GM19468 (cell line): Measurements from ENCODE around the gene DERL3.

Experiments
- ATAC-seq: cut with Tn5 transposase; IDR thresholded peaks from one replicate; pipeline ENCODE4 v1.9.1; 2021; ENCODE audit warnings: mild to moderate bottlenecking, moderate library complexity, moderate number of reproducible peaks; ENCODE audit not compliant: unreplicated experiment; ENCODE audit errors: extremely low read depth

DERL3 gene

DNA sequence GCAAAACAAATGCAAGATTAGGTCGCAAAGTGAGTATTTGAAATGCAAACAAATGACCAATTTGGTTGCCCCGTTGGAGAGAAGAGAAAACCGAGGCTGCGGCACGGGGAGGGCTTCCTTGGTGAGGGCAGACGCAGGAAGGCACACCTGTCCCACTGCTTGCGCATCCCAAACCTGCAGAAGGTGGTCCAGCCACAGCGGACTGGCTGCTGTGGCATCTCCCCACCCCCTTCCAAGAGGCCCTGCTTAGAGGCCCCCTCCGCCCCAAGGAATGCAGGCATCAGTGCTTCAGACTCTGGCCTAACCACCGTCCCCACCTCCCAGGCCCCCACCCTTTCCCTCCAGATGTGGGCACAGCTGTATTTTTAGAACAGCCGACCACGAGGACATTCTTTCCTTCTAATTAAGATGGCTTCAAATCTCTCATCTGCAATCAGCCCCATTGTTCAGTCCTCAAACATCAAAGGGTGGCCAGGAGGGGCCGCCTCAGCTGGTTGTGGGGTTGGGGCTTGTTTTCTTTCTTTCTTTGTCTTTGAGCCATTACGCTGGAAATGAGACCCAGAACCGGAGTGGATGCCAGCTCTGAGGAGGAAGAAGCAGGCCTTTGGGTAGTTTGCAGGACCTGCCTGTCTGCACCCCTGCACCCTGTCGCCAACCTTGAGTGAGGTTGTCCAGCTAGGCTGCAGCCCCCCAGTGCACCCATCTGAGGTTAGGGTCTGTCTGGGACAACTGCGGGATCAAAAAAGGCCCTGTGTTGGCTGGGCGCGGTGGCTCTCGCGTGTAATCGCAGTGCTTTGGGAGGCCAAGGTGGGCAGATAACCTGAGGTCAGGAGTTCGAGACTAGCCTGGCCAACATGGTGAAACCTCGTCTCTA, 9.4 kb upstream of the DERL3 start:
- ATAC-seq = no peak

DNA sequence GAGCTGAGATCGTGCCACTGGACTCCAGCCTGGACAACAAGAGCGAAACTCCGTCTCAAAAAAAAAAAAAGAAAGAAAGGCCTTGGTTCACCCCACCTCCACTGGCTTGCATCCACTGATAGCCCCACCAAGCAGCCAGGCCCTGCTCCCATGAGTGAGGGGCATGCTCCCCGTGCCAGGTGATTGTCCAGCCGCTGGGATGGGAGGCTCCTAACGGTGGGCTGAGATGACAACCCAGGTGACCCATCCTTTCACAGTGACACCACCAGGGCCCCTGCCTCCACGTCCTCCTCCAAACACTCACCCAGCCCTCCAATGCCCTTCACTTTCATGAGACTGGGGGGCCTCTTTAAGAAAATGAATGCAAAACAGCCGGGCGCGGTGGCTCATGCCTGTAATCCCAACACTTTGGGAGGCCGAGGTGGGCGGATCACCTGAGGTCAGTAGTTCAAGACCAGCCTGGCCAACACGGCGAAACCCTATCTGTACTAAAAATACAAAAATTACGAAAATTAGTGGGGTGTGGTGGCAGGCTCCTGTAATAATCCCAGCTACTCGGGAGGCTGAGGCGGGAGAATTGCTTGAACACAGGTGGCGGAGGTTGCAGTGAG, 8.6 kb upstream of the DERL3 start:
- no peak for ATAC-seq

DNA sequence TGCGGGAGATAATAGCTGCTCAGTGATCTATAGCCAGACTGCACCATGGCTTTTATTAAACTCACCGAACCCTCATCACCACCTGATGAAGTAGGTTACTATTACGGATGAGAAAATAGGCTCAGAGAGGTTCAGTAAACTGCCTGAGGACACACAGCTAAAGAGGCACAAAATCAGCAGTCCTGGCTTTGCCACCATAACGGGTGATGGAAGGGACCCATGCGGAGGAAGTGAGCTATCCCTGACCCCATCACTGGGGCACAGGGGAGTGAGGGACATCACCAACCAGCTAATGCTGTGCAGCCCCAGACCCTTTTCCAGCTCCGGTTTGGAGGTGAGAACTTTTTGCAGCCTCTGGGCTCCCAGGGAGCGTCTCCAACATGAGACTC, 7.3 kb upstream of the DERL3 start:
- no peak for ATAC-seq

DNA sequence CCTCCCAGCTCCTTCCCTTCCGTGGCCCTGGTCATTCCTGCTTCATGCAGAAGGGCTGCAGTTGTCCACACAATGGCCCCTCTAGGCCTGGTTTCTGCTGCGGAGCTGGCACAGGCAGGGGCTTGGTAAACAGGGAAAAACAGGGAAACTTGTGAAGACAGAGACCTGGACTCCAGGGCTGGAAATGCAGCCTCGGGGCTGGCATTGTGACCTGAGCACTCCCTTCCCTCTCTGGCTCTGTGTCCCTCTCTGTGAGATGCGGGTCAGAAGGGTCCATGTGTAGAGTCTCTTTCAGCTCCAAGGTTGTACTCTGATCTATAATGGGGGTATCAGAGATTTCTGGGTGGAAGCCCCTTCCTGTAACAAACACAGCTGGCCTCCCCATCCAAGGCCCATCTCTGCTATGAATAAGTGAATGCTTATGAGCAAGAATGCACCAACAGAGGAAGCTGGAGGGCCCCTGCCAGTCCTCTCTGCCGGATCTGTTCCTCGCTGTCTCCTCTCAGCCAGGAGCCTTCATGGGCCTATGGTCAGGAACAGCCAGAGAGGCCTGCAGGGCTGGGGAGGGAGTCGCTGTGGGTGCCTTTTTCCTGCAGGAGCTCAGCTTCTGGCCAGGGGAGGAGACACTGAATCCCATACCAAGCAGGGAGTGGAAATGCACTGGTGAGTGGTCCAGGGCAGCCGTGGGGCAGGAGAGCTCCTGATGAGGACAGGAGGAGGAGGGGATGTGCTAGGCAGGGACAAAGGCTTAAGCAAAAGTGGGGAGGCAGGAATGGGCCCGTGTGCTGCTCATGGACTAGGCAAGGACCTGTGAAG, 6.7 kb upstream of the DERL3 start:
- no peak for ATAC-seq

DNA sequence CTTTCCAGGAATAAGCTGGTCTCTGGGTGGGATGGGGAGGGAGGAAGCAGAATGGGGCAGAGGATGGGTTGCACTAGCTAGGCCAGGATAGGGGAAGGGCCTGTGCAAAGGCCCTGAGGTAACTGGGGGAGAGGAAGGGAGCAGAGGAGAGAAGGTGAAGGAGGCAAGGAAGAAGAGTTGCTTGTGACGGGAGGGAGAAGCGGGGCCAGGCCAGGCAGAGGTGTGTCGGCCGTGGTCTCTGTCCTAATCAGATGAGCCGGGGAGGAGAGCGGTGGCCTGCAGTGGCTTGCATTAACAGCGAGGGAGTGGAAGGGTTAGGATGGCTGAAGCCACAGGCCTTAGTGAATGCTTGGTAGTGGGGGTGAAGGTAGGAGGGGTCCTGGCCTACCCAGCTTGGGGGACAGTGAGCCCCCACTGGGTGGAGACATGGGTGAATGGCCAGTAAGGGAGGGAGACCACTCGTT, 6.0 kb upstream of the DERL3 start:
- no peak for ATAC-seq

DNA sequence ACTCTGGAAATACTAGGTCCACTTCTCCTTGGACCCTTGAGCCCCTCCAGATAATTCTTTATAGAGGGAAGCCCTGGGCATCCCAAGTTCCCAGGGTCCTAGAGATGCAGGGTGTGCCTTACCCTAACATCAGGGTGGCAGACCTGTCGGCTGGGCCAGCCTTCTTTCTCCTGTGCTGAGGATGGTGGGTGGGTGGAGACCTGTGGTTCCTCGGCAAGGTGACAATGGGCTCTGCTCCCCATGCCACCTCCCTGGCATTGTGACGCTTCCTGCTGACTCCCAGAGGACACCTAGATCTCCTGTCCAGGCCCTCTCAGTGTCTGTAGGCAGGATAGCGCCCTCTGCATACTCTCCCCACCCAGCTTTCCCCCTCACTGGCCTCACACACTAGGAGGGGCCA, 3.8 kb upstream of the DERL3 start:
- no peak for ATAC-seq

DNA sequence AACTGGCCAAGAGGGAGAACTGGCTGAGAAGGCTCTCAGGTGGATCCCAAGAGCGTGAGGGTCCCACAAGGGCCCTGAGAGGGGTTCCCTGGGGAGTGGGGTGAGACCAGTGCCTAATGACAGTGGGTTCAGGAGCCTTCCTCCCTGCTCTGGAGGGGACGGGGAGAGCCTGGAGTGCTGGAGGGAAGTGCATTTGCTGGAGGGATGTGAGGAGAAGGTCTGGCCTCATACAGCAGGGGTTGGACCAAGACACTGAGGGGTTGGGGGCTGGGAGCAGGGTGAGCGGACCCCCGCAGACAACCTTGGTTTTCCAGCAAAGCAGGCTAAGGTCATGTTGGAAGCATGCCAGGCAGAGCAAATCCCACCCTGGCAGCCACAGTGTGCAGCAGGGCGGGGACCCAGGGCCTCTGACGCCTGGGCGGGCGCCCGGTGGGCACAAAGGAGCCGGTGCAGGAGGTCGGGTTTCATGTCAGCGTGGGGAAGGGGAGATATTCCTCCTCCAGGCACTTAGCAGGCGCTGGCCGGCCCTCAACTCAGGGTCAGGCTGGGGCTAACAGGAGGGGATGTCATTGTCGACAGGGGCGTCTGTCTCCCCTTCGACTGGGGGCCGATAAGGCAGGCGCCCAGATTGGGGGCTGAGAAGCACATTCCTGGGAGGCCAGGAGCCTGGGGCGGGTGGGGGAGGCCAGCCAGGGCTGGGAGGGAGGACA, 3.1 kb upstream of the DERL3 start:
- ATAC-seq = no peak

DNA sequence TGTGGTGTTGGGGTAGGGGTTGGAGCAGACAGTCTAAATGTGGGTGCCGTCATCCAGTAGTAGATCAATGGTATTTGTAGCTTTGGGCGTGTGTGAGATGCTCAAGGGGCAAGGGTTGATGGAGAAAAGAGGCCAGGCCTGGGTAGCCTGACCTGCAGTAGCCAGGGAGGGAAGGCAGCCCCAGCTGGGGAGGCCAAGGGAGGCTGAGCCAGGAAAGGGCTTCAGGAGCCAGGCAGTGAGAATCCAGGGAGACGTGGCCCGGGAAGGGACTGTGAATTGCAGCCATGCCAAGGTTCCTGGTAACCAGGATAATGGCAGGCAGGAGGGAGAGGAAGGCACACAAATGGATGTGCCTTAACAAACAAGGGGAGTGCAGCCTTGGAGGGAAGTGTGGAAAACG, 2.5 kb upstream of the DERL3 start:
- no peak for ATAC-seq

DNA sequence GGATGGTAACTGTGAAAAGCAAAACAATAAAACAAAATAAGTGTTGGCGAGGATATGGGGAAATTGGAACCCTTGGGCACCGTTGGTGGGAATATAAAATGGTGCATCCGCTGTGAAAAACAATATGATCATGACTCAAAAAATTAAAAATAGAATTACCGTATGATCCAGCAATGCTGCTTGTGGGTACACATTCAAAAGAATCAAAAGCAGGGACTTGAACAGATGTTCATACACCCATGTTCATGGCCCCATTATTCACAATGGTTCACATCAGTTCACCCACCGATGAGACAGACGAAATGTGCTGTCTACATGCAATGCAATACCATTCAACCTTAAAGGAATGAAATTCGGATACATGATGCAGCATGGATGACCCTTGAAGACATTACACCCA, 1.2 kb upstream of the DERL3 start:
- no peak for ATAC-seq

DNA sequence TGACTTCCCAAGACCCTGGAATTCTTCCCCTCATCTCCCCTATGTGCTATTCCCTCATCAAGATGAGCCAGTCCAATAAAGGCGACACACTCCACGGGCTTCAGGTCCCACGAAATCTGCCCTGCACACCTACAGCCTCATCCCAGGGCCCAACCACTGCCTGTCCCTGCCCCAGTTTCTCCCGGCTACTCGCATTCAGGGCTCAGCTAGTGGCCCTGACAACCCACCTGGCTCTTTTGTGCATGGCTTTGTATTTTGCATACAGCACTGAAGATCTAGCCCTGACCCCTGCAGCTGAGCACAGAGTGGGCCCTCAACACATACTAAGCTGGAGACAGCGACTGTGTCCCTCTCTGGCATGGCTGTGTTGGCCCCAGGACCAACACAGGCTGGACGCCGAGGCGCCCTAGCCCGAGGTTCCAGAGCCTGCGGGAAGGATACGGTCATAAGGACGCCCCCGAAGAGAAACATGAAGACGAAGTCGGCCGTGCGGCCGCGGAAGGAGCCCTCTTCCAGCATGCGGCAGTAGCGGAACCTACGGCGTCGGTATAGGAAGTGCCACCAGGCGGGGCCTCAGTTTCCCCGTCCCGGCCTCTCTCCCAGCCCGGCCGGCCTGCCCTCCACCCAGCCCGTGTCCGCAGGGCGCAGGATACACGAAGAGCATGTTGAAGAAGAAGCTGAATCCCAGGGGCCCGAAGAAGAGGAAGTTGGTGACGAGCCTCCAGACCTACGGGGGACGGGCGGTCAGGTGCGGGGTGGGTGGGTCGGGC, 710 bp downstream of the DERL3 start:
- ATAC-seq = no peak

DNA sequence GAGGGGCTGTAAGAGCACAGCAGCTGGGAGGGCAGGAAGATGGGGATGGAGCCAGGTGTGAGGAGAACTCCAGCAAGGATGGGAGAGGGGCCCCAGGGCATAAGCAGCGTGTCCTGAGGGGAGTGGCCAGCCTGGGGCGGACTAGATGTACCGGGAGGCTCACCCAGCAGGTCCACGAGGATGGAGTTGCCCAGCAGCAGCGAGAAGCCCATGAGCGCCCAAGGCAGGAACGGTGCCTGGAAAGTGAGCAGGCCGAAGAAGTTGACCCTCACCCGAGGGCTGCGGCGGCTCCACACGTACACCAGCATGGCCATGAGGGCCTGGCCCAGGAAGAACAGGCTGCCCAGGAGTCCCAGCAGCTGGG, 1.3 kb downstream of the DERL3 start:
- no peak for ATAC-seq

DNA sequence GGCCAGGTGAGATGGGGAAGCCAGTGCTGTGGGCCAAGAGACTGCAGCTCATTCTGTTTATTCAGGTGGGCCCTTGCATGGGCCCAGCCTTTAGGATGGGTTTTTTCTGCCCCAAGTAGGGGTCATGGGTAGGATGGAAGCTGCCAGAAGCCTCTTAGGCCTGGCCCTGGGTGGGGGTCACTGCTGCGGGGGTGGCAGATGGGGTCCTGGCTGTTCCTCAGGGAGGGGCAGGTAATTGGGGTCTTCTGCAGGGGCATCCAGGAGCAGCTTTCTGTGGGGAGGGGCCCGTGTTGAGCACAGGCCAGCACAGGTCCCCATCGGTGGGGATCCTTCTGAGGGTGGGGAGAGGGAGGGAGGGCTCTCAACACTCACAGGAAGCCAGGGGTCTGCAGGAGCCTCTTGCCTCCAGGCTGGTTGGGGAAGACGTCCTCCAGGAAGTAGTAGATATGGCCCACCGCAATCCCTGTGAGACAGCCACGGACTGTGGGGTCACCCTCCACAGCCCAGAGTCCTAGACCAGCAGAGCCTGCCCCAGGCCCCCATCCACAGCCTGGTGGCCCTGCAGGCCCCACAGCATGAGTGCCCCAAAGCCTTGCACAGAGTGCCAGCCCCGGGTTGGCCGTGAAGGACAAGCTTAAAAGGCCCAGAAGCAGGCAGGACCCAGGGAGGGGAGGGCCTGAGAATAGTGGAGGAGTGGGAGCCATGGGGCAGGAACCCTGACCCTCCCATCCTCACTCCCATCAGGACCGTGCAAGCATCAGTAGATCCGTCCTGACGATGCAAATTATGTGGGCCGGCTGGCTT, 1.9 kb downstream of the DERL3 start:
- no peak for ATAC-seq

DNA sequence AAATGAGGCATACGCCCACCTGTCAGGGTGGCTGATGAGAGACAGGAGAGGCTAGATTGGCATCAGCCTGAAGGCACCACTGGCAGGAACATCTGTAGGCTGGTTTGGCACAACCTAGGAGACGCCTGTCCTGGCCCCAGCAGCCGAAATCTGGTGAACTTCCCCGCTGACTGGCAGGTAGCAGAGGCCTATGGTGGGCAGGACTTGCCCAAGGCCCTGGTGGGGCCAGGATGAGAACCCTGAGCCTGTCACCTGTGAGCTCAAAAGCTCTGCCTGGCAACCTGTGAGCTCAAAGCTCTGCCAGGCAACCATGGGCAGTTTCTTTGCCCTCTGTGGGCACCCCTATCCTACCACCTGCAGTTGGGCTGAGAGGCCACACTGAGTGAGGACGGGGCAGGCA, 2.5 kb downstream of the DERL3 start:
- no peak for ATAC-seq

DNA sequence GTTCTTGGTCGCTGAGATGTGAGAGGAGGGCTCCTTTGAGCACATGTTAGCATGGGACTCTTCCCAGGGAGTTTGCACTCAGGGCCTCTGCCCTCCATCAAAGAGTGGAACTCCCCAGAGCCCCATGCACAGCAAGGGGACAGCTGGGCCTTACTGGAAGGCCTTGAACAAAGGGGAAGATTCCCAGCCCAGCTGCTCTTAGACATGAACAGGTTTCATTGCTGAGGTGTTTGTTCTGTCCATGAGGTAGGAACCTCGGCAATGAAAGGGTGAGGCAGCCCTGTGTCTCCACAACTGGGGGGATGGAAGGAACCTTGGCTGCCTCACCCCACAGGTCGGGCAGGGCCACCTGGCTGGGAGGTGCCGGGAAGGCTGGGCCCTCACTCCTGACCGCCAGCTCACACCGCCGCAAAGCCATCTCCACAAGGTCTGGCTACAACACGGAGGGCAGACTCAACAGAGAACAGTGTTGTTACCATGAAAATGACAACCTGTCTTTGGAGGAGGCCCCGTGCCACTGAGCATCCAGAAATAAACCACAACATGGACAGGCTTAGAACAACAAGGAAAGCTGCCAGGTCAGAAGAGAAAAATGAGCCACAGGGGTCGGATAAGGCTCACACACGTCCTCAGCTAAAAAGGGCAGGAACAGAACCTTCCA, 3.2 kb downstream of the DERL3 start:
- ATAC-seq = no peak

DNA sequence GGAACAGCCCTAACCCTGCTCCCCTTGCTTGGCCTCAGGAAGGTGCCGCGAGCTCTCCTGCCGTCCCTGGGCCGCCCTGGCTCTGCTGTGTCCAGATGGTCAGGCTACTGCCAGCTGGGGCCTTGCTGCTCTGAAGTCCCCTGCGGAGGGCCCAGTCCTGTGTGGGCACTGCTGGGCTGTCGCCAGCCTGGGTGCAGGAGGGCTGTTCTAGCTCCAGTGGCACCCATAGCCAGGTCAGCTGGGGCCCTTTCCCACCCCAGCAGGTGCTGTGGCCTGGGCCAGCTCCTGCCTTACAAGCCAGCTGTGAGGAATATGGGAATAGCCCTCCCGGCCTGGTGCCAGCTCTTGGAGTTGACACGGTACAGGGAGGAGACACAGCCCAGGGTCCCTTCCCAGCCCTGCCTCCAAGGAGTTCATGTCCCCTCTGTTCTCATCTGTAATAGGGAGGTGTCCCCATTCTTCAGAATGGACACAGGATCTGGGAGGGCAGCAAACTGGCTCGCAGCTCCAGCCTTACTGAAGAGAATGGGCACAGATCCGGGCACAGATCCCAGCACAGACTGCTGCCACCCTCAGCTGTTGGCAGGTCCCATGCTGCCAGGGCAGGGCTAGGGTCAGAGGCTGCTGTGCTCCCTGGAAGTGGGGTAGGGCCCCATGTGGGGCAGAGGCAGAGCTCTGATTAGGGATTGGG, 3.9 kb downstream of the DERL3 start:
- no peak for ATAC-seq

DNA sequence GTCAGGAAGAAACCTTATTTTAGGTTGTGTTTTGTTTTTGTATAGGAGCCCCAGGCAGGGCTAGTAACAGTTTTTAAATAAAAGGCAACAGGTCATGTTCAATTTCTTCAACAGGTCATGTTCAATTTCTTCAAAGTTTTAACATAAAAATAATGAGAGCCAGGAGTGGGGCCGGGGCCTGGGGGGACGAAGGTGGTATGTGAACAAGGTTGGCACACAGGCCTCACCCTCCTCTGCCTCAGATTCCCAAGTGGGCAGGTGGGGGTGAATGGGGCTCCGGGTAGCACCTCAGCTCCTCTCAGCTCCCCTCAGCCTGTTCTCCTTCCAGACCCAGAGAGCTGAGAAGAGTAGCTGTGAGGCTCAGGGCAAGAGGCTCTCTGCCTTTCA, 4.4 kb downstream of the DERL3 start:
- no peak for ATAC-seq

DNA sequence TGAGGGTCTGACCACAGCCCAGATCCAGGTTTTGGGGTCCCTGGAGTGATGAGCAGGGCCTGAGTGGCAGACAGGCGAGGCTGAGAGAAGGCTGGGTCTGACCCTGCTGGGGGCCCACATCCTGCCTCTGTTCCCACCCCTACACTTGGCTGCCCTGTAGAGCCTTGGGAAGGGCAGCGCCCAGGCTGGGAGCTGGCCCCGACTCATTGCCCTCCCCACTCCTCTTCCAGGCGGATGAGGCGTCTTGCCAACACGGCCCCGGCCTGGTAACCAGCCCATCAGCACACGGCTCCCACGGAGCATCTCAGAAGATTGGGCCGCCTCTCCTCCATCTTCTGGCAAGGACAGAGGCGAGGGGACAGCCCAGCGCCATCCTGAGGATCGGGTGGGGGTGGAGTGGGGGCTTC, 4.9 kb downstream of the DERL3 start:
- no peak for ATAC-seq
